Skin of body (tissue), 2 donors: ENCODE data around the gene MEX3C. TPM values are rescaled to one million over a fixed set of nuclear protein-coding genes. Genes with fewer than 3 reads are reported as not detected.

Experiments used
- DNase-seq: peaks from one replicate; lab custom pipeline; 2025; lab: John Stamatoyannopoulos, UW
- total RNA-seq: library from RNA; depleted of rRNA; stranded (reverse); fragments of >200 nt; gene quantifications from one replicate; pipeline ENCODE4 v1.2.3, GENCODE V29; 2014

MEX3C gene
- total RNA-seq, 1 donor from 2014 or later = 38.6 TPM

- no peak for DNase-seq
These were observed 42.9 kb downstream of the MEX3C start for GRCh38 chr18:51154431-51155063.

DNA sequence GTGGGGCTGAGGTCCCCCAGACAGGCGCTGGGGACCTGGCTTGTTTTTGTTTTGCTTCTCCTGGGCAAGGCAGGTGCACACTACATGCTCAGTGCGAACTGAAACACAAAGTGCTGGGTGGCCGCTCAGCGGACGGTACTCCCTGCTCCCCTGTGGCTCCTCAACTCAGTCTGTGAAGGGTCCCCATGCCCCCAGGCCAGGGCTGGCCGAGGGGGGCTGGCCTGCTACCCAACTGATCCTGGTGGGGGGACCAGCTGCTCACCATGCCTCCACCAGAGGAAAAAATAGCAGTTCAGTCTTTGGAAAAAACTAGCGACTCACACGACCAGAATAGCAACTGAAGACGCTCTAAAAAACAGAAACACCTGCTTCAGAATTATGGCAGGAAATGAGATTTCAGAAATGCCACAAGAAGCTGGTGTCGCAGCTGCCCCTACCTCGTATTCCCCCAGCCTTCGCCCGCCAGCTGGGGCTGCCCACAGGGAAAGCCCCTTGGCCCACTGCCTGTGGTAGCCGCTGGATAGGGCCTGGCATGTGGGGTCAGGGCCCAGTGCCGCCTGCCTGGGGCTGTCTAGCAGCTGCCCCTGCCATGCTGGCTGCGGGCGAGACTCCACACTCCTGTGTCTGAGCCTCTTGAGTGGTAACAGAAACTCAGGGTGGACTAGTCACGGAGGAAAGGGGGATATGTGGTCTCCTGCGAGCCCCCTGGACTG lies 43.7 kb downstream of the MEX3C start:
- DNase-seq = no peak

- DNase-seq = no peak
These were observed 45.6 kb downstream of the MEX3C start for GRCh38 chr18:51151568-51152511.

DNA sequence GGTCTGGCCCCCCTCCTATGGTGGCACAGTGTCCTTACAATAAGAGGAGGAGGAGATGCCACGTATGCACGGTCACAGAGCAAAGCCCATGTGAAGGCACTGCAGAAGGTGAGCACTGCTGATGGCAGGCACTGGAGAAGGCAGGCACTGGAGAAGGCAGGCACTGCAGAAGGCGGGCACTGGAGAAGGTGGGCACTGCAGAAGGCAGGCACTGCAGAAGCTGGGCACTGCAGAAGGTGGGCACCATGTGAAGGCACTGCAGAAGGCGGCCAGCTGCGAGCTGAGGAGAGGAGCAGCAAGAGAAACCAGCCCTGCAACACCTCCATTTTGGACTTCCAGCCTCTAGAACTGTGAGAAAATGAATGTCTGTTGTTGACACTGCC lies 46.3 kb downstream of the MEX3C start:
- no peak for DNase-seq

- DNase-seq = no peak
These were observed 47.3 kb downstream of the MEX3C start for GRCh38 chr18:51150113-51150700.

GRCh38 chr18:51149670-51150069 lies 47.8 kb downstream of the MEX3C start:
- DNase-seq = no peak

DNA sequence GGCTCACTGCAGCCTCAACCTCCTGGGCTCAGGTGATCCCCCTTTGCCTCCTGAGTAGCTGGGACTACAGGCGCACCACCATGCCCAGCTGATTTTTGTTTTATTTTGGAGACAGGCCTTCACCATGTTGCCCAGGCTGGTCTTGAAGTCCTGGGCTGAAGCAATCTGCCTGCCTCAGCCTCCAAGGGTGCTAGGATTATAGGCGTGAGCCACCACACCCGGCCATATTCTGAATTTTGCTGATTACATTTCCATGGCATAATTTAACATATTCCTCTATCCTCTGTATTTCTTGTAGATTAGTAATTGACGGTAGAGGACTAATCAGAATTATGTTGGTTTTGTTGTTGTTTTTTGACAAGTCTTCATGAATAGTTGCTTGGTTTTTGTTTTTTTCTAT lies 50.6 kb downstream of the MEX3C start:
- no peak for DNase-seq

DNA sequence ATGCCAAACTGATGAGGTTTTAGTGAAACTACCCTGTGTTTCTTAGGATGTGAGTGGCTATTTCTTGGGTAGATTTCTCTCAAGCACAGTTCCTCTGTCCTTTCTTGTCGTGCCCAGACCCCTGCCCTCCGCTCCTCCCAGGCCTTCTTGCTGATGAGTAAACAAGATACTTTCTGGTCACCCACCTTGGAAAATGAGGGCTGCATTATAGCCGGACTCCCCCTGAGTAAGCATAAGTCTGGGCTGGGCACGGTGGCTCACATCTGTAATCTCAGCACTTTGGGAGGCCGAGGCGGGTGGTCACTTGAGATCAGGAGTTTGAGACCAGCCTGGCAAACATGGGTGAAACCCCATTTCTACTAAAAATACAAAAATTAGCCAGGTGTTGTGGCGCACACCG lies 58.5 kb downstream of the MEX3C start:
- no peak for DNase-seq

GRCh38 chr18:51137891-51138290 lies 59.6 kb downstream of the MEX3C start:
- DNase-seq = no peak

- DNase-seq = no peak
These were observed 60.3 kb downstream of the MEX3C start for GRCh38 chr18:51137026-51137729.

DNA sequence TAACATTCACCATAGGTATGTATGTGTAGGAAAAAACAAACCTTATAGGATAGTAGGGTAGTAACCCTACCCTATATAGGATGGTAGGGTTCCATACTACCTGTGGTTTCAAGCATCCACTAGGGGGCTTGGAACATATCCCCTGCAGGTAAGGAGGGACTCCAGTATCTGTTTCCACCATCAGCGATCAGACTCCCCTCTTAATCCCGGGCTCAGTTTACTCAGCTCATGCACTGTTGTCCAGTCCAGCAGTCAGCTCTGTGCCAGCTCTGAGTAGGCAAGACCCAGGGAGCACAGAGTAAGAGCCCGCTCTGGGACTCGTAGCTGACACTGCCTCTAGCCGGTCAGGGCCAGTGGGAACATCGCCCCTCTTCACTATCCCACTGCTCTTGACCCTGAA lies 61.7 kb downstream of the MEX3C start:
- DNase-seq = no peak

DNA sequence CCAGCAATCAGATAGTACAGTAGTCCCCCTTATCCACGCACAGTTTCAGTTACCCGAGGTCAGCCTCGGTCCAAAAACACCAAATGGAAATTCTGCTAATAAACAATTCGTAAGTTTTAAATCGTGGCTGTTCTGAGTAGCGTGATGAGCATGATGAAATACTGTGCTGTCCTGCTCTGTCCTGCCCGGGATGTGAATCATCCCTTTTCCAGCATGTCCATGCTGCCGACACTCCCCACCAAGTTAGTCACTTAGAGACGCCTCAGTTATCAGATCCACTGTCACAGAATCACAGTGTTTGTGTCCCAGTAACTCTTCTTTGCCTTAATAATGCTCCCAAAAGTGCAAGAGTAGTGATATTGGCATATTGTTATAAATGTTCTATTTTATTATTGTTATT lies 62.1 kb downstream of the MEX3C start:
- DNase-seq = no peak

- no peak for DNase-seq
These were observed 62.8 kb downstream of the MEX3C start for GRCh38 chr18:51134721-51135120.

DNA sequence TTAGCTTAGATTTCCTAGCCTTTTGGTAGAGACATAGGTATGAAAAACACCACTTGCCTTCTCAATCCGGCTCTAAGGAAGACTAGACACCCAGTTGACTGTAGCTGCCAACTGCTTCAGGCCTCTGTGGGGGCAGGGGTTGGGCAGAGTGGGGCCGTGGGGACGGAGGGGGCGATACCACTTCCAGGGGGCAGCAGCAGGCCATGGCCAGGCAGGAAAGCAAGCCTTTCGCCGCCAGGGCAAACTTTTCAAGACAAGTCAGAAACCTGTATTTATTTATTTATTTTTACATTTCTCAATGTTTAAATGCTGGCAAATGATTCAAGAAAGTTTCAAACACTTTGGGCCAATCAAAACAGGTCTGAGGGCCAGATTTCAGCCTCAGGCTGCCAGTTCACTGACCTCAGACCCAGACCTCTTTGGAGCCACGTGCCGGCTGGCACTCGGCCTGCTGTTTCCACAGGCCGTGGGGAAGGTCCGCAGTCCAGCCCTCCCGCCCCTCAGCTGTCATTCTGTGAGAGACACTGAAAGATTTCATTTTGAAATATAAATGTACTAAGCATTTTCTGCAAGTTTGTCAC lies 63.8 kb downstream of the MEX3C start:
- no peak for DNase-seq

DNA sequence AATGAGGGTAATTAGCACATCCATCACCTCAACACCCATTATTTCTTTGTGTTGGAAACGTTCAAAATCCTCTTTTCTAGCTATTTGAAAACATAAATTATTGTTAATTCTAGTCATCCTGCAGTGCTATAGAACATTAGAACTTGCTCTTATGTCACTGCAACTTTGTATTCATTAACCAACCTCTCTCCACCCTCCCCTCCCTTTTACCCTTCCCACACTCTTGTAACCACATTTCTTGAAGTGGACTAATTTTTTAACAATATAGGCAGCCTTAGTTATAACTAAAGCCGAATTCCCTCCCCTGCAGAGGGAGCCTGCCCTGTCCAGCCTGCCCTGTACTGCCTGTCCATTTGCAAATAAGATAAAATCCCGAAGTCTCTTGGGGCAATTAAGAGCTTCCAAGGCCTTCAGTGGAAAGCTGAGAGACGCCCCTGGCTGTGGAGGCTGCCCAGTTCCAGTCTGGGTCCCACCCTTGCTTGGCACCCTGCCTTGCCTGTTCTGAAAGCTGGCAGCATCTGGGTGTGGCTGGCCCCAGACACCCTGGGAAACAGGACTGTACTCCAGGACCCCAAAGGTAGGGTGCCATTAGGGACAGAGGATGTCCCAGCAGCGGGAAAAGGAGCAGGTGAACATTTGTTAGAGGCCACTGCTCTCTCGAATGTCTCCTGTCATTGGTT lies 65.1 kb downstream of the MEX3C start:
- no peak for DNase-seq

DNA sequence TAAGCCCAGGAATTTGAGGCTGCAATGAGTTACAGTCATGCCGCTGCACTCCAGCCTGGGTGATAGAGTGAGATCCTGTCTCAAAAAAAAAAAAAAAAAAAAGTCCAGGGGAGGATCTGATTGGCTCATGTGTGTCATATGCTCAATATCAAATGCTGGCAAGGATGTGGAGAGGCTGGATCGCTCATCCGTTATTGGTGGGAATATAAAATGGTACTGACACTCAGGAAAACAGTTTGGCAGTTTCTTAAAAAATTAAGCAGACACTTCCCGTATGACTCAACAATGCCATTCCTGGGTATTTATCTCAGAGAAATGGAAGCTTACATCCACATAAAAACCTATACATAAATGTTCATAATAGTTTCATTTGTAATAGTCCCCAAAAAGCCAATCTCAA lies 68.9 kb downstream of the MEX3C start:
- no peak for DNase-seq

GRCh38 chr18:51127664-51128063 lies 69.8 kb downstream of the MEX3C start:
- DNase-seq = no peak

- no peak for DNase-seq
These were observed 71.5 kb downstream of the MEX3C start for GRCh38 chr18:51125976-51126375.
